ENCODE data around the gene SUPT3H. TPM values are rescaled to one million over a fixed set of nuclear protein-coding genes. Genes with fewer than 3 reads are reported as not detected.

Gene SUPT3H
- total and polyA plus RNA-seq, 2 donors (not counting 1 experiment from before 2014, with no cell fraction given), result 5.5 to 12.4 TPM

GRCh38 chr6:45138765-45139164, 239.0 kb downstream of the SUPT3H start:
- Mint-ChIP-seq H3K27me3 (no peaks in the 10 kb centered on the region), H3K4me3 (no peak overlapping the region), H3K9me3 (ENCODE audit: insufficient read depth) (peaks cover 19% of the 10 kb centered on the region), H3K4me1 (no peaks in the 10 kb centered on the region), H3K27ac (no peak overlapping the region)
- ChIA-PET CTCF (no interaction called here), POLR2A (no interaction called here)
- Histone ChIP-seq H3K27ac (ENCODE audit: low read length in 2 of 2) (no peak overlapping the region), H3K9ac (ENCODE audit: low read length) (no peak overlapping the region), H3K4me3 (ENCODE audit: control extremely low read depth in 1 of 5, extremely low read depth in 1 of 5, insufficient read depth in 1 of 5, low read depth in 2 of 5, low read length in 4 of 5) (no peak overlapping the region), H3K4me2 (replicated peaks; ENCODE audit: low read depth, low read length, poor library complexity, severe bottlenecking) (no peak overlapping the region), H3K79me2 (ENCODE audit: control insufficient read depth, insufficient read depth, low read length) (no peaks in the 10 kb centered on the region), H3K9me3 (ENCODE audit: control extremely low read depth in 1 of 3, control insufficient read depth in 2 of 3, insufficient read depth in 1 of 3, low read length in 2 of 3) (peaks cover 2 to 20% (median 13%) of the 10 kb centered on the region in 3 donors), H3K36me3 (replicated peaks in 1 of 2; ENCODE audit: control extremely low read depth in 1 of 2, control insufficient read depth in 1 of 2, extremely low read depth in 1 of 2, insufficient read depth in 2 of 2, low read length in 1 of 2) (no peaks in the 10 kb centered on the region), H4K20me1 (ENCODE audit: control insufficient read depth, insufficient read depth, low read length, poor library complexity, severe bottlenecking) (no peaks in the 10 kb centered on the region), H3K27me3 (replicated peaks in 1 of 4; ENCODE audit: control extremely low read depth in 1 of 4, control insufficient read depth in 3 of 4, insufficient read depth in 4 of 4, low read length in 3 of 4) (no peaks in the 10 kb centered on the region), H2AFZ (ENCODE audit: insufficient read depth, low read depth, low read length, poor library complexity, severe bottlenecking) (no peak overlapping the region), H3K4me1 (ENCODE audit: control insufficient read depth in 2 of 2, insufficient read depth in 2 of 2, low read length in 2 of 2) (no peaks in the 10 kb centered on the region)
- intact Hi-C loops (cut with micrococcal nuclease), result no loop called here
- ATAC-seq (ENCODE audit: low read depth) (no peak), DNase-seq (no peak)
- TF ChIP-seq CTCF (IDR thresholded peaks at IDR 0.05), result no peak
- TF ChIP-seq EZH2 (IDR thresholded peaks at IDR 0.05; ENCODE audit: borderline replicate concordance, insufficient read depth, low read depth, low read length, poor library complexity, severe bottlenecking), result no peak

- H3K27ac Mint-ChIP-seq, result no peak overlapping the region
- POLR2A ChIA-PET, result no interaction called here
- Histone ChIP-seq H3K4me1 (ENCODE audit: control insufficient read depth in 2 of 2, insufficient read depth in 2 of 2, low read length in 2 of 2) (no peaks in the 10 kb centered on the region), H3K9ac (ENCODE audit: low read length) (no peak overlapping the region), H3K27me3 (replicated peaks in 1 of 4; ENCODE audit: control extremely low read depth in 1 of 4, control insufficient read depth in 3 of 4, insufficient read depth in 4 of 4, low read length in 3 of 4) (no peaks in the 10 kb centered on the region), H3K9me3 (ENCODE audit: control extremely low read depth in 1 of 3, control insufficient read depth in 2 of 3, insufficient read depth in 1 of 3, low read length in 2 of 3) (peaks cover 1 to 16% (median 13%) of the 10 kb centered on the region in 3 donors), H3K4me2 (replicated peaks; ENCODE audit: low read depth, low read length, poor library complexity, severe bottlenecking) (no peak overlapping the region), H3K79me2 (ENCODE audit: control insufficient read depth, insufficient read depth, low read length) (no peaks in the 10 kb centered on the region), H4K20me1 (ENCODE audit: control insufficient read depth, insufficient read depth, low read length, poor library complexity, severe bottlenecking) (no peaks in the 10 kb centered on the region), H3K4me3 (ENCODE audit: control extremely low read depth in 1 of 5, extremely low read depth in 1 of 5, insufficient read depth in 1 of 5, low read depth in 2 of 5, low read length in 4 of 5) (no peak overlapping the region), H3K36me3 (replicated peaks in 1 of 2; ENCODE audit: control extremely low read depth in 1 of 2, control insufficient read depth in 1 of 2, extremely low read depth in 1 of 2, insufficient read depth in 2 of 2, low read length in 1 of 2) (no peaks in the 10 kb centered on the region), H3K27ac (ENCODE audit: low read length in 2 of 2) (no peak overlapping the region), H2AFZ (ENCODE audit: insufficient read depth, low read depth, low read length, poor library complexity, severe bottlenecking) (no peak overlapping the region)
- H3K4me3 Mint-ChIP-seq, result no peak overlapping the region
- H3K27me3 Mint-ChIP-seq, result no peaks in the 10 kb centered on the region
- CTCF ChIA-PET, result no interaction called here
- no peak for ATAC-seq (ENCODE audit: low read depth)
- intact Hi-C loops (cut with micrococcal nuclease), result no loop called here
- peaks cover 18% of the 10 kb centered on the region for H3K9me3 Mint-ChIP-seq (ENCODE audit: insufficient read depth)
- TF ChIP-seq CTCF (IDR thresholded peaks at IDR 0.05) (no peak), EZH2 (IDR thresholded peaks at IDR 0.05; ENCODE audit: borderline replicate concordance, insufficient read depth, low read depth, low read length, poor library complexity, severe bottlenecking) (no peak)
- no peaks in the 10 kb centered on the region for H3K4me1 Mint-ChIP-seq
- DNase-seq, result no peak
These were observed 241.2 kb downstream of the SUPT3H start for GRCh38 chr6:45136495-45136894.

Data from B cell (primary cell).